Peyer's patch (tissue), 4 donors: ENCODE data around the gene TNRC6A. TPM values are rescaled to one million over a fixed set of nuclear protein-coding genes. Genes with fewer than 3 reads are reported as not detected.

Experiments used
- DNase-seq, 3 donors: peaks; one replicate each; pipeline ENCODE4 v3.0.0-alpha.2; 2017 to 2019
- H3K27ac ChIP-seq, 4 donors: fragments of 200-600 bp; sonication (generic); one replicate each; pipeline ENCODE4 v1.5.1; 2016 to 2019
- H3K27me3 ChIP-seq, 2 donors: fragments of 200-600 bp; sonication (generic); one replicate each; pipeline ENCODE4 v1.5.1; 2019
- H3K36me3 ChIP-seq, 3 donors: fragments of 200-600 bp; sonication (generic); one replicate each; pipeline ENCODE4 v1.5.1; 2016 to 2019
- H3K4me1 ChIP-seq, 4 donors: fragments of 200-600 bp; sonication (generic); one replicate each; pipeline ENCODE4 v1.5.1; 2016 to 2019
- H3K4me3 ChIP-seq, 4 donors: fragments of 200-600 bp; sonication (generic); 1 replicate in 3 of 4; 2 replicates in 1 of 4; pipeline ENCODE4 v1.5.1; 2016 to 2019; ENCODE audit warnings: mild to moderate bottlenecking in 1 of 4
- H3K9me3 ChIP-seq, 4 donors: fragments of 200-600 bp; sonication (generic); one replicate each; pipeline ENCODE4 v1.5.1; 2016 to 2019; ENCODE audit warnings: mild to moderate bottlenecking in 1 of 4
- POLR2A ChIP-seq, 2 donors: fragments of 450-650 bp; IDR thresholded peaks; one replicate each; pipeline ENCODE4 v1.5.1; 2017; ENCODE audit warnings: antibody characterized with exemption in 2 of 2, mild to moderate bottlenecking in 2 of 2, moderate library complexity in 2 of 2
- total RNA-seq, 4 donors: library from RNA; depleted of rRNA; stranded (reverse); fragments of >200 nt; gene quantifications; one replicate each; pipeline ENCODE4 v1.1.0, GENCODE V29; 2016
- TF ChIP-seq, protein P1 (sequence below), 6 experiments: fragments of 450-650 bp in 4 of 6; fragments of 200-600 bp in 2 of 6; sonication (generic) in 1 of 6; IDR thresholded peaks; one replicate each; pipeline ENCODE4 v1.5.1; 2017 to 2019; ENCODE audit warnings: antibody characterized with exemption in 6 of 6, mild to moderate bottlenecking in 3 of 6, moderate library complexity in 1 of 6

Gene TNRC6A
- total RNA-seq, 4 donors from 2014 or later: 47.3 to 316 (median 85.5) TPM

DNA sequence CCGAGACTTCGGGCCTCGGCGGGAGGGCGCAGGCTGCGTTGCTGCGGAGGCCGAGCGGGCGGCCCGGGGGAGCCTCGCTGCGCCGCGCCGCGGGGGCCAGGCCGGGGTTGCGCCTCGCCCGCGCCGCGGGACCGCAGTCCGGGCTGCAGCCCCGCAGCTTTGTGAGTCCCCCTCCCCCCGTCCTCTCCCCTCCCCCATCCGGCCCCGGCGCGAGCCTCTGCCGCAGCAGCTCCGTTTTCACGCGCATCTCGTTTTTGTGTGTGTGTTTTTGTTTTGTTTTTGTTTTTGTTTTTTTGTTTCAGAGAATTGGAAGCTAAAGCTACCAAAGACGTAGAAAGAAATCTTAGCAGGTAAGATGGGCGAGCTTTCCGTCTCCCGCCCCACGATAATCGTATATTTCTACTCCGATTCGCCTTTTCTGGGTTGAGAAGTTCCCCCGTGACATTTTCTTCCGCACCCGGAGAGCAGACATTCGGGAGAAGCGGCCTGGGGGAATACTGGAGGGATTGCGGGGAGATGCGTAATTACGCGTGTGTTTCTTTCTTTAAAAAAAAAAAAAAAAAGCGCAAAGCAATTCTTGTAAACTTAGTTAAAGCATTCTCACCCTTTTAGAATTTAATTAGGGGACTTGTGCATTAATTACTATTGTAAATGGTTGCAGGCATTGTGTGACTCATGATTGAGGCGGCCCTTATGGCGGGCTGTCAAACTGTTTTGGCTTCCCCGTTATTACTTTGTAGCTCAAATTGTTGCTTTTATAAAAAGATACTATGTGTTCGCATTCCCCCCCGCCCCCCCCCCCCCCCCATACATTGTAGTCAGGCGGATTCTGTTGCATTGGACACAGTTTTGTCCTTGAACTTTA lies 732 bp downstream of the TNRC6A start:
- no peaks in the 10 kb centered on the region for H3K27me3 ChIP-seq
- H3K4me3 ChIP-seq: peak overlapping the region; percentile 54 to 96 (median 86)
- peak overlapping the region; percentile 81 to 97 (median 95) for H3K27ac ChIP-seq
- DNase-seq: peak; percentile 51 to 70 (median 59)
- H3K9me3 ChIP-seq: no peaks in the 10 kb centered on the region
- H3K36me3 ChIP-seq: no peaks in the 10 kb centered on the region
- peak in 1 of 2 donors; percentile 6 for TF ChIP-seq POLR2A (IDR thresholded peaks at IDR 0.05)
- TF ChIP-seq, protein P1, sequence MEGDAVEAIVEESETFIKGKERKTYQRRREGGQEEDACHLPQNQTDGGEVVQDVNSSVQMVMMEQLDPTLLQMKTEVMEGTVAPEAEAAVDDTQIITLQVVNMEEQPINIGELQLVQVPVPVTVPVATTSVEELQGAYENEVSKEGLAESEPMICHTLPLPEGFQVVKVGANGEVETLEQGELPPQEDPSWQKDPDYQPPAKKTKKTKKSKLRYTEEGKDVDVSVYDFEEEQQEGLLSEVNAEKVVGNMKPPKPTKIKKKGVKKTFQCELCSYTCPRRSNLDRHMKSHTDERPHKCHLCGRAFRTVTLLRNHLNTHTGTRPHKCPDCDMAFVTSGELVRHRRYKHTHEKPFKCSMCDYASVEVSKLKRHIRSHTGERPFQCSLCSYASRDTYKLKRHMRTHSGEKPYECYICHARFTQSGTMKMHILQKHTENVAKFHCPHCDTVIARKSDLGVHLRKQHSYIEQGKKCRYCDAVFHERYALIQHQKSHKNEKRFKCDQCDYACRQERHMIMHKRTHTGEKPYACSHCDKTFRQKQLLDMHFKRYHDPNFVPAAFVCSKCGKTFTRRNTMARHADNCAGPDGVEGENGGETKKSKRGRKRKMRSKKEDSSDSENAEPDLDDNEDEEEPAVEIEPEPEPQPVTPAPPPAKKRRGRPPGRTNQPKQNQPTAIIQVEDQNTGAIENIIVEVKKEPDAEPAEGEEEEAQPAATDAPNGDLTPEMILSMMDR (IDR thresholded peaks at IDR 0.05): no peak
- peaks cover 0 to 34% (median 5%) of the 10 kb centered on the region in 4 donors for H3K4me1 ChIP-seq

DNA sequence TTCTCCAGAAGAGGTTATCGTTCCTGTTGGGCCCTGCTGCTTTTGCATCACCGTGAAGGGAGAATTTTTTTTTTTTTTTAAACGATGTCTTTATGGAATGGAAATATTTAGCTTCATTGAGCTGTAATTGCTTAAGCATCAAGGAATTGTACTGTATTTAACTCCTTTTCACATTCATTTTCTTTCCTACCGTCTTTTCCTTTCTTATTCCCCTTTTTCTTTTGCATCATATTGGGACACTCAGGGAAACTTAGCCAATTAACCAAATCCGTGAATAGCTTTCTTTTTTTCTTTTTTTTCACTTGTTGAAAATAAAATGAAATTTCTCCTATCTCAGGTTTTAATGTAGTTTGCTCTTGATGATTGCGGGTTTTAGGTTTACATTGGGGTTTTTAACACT lies 1.5 kb downstream of the TNRC6A start:
- TF ChIP-seq, protein P1 (IDR thresholded peaks at IDR 0.05): no peak
- TF ChIP-seq POLR2A (IDR thresholded peaks at IDR 0.05): no peak
- H3K36me3 ChIP-seq: no peaks in the 10 kb centered on the region
- H3K9me3 ChIP-seq: no peaks in the 10 kb centered on the region
- H3K27me3 ChIP-seq: no peaks in the 10 kb centered on the region
- DNase-seq: no peak
- peak overlapping the region in 2 of 4 donors; percentile 94 to 97 for H3K27ac ChIP-seq
- H3K4me3 ChIP-seq: peak overlapping the region; percentile 54 to 96 (median 86)
- H3K4me1 ChIP-seq: peaks cover 0 to 34% (median 6%) of the 10 kb centered on the region in 4 donors

DNA sequence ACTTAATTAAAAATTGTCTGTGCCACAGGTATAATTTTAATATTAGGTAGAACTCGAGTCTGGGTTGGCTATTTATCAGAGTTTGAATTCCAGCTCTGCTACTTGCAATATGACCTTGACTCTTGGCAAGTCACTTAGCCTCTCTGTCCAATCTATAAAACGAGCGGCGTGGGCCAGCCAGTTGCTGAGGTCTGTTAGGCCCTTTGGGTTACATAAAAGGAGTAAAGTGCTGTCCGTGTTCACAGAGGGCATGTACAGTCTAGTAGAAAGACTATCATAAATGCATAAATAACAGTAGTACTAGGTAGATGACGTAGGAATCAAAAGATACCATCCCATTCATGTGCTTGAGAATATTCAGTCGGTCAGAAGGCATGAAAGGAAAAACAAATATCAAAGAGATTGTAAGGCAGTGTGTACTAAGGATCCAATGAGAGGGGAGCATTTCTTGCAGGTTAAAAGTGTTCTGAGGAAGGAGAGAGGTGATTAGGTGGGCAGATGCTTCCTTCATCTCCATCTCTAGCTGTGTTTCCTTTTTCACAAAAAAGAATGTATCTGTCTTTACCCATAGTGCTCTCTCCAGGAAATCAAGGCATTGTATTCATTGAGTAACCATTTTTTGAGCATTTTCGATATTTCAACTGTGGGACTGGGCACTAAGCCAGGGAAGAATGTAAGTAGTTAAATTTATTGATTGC lies 2.4 kb downstream of the TNRC6A start:
- Histone ChIP-seq H3K27ac (peak overlapping the region in 1 of 4 donors; percentile 8), H3K4me1 (peaks cover 0 to 42% (median 7%) of the 10 kb centered on the region in 4 donors), H3K36me3 (no peaks in the 10 kb centered on the region), H3K9me3 (no peaks in the 10 kb centered on the region), H3K4me3 (peak overlapping the region in 1 of 4 donors; percentile 96), H3K27me3 (no peaks in the 10 kb centered on the region)
- DNase-seq: no peak
- TF ChIP-seq POLR2A (IDR thresholded peaks at IDR 0.05): no peak
- TF ChIP-seq, protein P1 (IDR thresholded peaks at IDR 0.05): no peak

DNA sequence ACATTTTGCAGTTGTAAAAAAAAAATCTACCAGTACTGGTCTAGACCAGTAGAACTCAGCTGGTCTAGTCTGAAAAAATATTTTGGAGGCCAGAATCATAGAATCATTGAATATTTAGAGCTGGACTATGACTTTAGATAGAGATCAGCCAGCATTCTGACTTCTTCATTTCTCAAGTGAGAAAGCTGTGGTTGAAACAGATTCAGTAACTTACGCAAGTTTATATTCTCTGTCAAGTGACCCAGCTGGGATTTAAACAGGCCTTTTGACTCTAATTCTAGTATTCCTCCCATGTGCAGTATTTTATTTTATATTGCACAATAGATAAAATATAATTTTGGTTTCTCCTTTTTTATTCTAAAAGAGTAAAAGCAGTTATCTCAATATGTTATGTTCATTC lies 4.9 kb downstream of the TNRC6A start:
- peak overlapping the region in 1 of 4 donors; percentile 42 for H3K27ac ChIP-seq
- H3K4me1 ChIP-seq: peaks cover 0 to 53% (median 10%) of the 10 kb centered on the region in 4 donors
- TF ChIP-seq POLR2A (IDR thresholded peaks at IDR 0.05): no peak
- TF ChIP-seq, protein P1 (IDR thresholded peaks at IDR 0.05): no peak
- H3K27me3 ChIP-seq: no peaks in the 10 kb centered on the region
- H3K4me3 ChIP-seq: no peak overlapping the region
- no peak for DNase-seq
- no peaks in the 10 kb centered on the region for H3K9me3 ChIP-seq
- H3K36me3 ChIP-seq: no peaks in the 10 kb centered on the region

DNA sequence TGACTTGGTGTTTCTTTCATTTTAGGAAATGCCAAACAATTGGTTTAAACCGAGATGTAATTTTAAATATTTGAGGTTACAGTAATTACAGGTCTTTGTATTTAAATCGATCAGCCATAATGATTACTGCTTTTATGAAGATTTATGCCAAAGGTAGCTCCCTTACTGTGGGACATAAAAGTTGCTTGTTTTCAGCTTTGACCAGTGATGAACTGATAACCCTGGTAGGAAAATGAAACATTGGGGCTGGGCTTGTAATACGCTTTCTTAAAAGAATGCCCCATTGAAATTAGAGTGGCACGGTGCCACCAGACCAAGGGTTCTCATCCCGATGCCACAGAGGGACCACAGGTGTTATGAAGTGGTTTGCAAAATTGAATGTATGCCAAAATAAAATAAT lies 7.3 kb downstream of the TNRC6A start:
- H3K4me3 ChIP-seq: no peak overlapping the region
- H3K9me3 ChIP-seq: no peaks in the 10 kb centered on the region
- no peaks in the 10 kb centered on the region for H3K27me3 ChIP-seq
- H3K36me3 ChIP-seq: no peaks in the 10 kb centered on the region
- TF ChIP-seq, protein P1 (IDR thresholded peaks at IDR 0.05): no peak
- no peak for TF ChIP-seq POLR2A (IDR thresholded peaks at IDR 0.05)
- no peak for DNase-seq
- H3K4me1 ChIP-seq: peaks cover 0 to 53% (median 6%) of the 10 kb centered on the region in 4 donors
- H3K27ac ChIP-seq: peak overlapping the region in 1 of 4 donors; percentile 32
